ENCODE results near the gene GABRB3.

The GABRB3 gene

DNA sequence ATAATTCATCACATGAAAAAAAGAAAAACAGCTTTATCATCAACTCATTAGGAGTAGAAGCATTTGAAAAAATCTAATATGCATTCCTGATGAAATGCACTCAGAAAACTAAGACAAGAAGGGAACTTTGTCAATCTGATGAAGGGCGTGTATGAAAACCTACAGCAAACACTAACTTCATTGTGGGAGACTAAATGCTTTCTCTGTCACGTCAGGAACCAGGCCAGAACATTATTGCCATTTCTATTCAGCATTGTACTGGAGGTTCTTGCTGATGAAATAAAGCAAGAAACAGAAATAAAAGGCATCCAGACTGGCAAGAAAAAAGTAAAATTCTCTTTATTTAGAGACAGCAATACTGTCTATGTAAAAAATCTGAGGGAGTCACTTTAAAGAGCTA, 235.2 kb downstream of the GABRB3 start:
- no peak for DNase-seq (ENCODE audit: low spot score)
- TF ChIP-seq, protein P1, sequence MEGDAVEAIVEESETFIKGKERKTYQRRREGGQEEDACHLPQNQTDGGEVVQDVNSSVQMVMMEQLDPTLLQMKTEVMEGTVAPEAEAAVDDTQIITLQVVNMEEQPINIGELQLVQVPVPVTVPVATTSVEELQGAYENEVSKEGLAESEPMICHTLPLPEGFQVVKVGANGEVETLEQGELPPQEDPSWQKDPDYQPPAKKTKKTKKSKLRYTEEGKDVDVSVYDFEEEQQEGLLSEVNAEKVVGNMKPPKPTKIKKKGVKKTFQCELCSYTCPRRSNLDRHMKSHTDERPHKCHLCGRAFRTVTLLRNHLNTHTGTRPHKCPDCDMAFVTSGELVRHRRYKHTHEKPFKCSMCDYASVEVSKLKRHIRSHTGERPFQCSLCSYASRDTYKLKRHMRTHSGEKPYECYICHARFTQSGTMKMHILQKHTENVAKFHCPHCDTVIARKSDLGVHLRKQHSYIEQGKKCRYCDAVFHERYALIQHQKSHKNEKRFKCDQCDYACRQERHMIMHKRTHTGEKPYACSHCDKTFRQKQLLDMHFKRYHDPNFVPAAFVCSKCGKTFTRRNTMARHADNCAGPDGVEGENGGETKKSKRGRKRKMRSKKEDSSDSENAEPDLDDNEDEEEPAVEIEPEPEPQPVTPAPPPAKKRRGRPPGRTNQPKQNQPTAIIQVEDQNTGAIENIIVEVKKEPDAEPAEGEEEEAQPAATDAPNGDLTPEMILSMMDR (IDR thresholded peaks at IDR 0.05; ENCODE audit: extremely low read depth, missing control alignments), result no peak

DNA sequence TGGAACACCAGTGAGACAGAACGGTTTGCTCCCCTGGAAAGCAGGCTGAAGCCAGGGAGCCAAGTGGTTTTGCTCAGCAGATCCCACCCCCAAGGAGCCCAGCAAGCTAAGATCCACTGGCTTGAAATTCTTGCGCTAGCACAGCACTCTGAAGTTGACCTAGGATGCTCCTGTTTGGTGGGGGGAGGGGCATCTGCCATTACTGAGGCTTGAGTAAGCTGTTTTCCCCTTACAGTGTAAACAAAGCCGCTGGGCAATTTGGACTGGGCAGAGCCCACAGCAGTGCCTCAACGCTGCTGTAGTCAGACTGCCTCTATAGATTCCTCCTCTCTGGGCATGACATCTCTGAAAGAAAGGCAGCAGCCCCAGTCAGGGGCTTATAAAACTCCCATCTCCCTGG, 241.4 kb downstream of the GABRB3 start:
- no peak for DNase-seq (ENCODE audit: low spot score)
- TF ChIP-seq, protein P1 (IDR thresholded peaks at IDR 0.05; ENCODE audit: extremely low read depth, missing control alignments), result no peak

DNA sequence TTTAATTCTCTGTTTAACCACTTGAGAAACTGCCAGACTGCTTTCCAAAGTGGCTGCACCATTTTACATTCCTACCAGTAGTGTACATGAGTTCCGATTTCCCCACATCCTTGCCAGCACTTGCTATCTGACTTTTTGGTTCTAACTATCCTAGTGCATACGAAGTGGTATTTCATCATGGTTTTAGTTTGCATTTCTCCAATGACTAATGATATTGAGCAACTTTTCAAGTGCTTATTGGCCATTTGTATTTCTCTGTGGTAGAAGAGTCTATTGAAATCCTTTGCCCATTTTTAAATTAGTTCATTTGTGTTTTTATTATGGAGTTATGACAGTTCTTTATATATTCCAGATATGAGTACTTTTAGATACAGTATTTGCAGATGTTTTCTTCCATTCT, 247.8 kb downstream of the GABRB3 start:
- TF ChIP-seq, protein P1 (IDR thresholded peaks at IDR 0.05; ENCODE audit: extremely low read depth, missing control alignments), result no peak
- no peak for DNase-seq (ENCODE audit: low spot score)

DNA sequence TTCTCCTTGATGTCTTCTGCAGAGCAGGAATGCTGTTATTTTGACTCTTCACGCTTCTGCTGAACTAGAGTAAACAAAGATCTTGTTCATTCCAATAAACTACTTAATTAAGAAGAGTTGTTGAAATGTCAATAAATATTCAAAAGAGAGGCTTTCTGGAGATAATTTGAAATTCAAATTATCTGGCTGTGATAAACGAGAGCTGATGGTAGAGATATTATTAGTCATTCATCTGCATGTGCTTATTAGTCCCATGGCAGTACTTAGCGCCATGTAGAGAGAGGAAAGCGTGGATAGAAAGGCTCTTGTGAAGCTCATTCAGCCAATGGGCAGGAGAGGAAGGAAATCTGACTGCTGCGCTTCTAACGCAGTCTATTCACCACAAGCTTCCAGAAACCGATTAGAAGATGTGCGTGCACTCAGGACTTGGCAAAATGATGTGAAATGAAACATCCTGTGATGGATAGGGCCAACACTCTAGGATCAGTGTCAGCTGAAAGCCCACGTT, 251.1 kb downstream of the GABRB3 start:
- TF ChIP-seq, protein P1 (IDR thresholded peaks at IDR 0.05; ENCODE audit: extremely low read depth, missing control alignments), result no peak
- DNase-seq (ENCODE audit: low spot score), result no peak

DNA sequence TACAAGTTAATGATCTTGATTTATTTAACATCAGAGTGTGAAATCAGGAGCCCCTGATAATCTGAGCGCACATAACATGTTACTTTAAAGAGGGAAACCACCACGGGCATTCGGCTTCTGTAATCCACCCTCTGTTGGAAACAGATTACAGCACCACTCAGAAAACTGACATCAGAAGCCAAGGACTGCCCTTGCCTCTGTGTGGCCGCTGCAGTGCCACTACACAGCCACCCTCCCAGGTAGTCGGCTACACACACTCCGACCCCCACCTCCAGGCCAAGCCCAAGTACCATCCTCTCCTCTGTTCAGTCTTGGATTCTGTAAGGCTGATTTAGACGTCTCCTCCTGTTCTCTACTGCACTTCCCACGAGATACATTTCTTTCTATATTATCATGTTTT, 251.7 kb downstream of the GABRB3 start:
- DNase-seq (ENCODE audit: low spot score), result no peak
- TF ChIP-seq, protein P1 (IDR thresholded peaks at IDR 0.05; ENCODE audit: extremely low read depth, missing control alignments), result no peak

DNA sequence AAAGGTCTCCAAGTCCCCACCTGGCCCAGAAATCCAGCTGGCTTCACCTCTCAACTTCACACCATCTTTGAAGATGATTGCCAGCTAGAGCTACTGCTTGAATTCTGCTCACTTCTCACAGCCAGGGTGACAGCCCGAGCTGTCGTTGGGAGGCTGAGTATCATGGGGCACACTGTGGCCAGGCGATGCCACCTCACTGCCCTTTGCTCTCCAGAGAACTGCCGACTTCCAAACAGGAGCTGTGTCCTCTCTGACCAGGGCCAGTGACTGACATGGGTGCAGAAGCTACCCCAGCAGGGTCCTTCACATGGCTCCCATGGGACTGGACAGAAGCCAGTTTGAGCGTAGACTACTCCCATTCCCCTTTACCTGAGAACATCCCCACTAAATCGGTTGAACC, 254.0 kb downstream of the GABRB3 start:
- no peak for DNase-seq (ENCODE audit: low spot score)
- TF ChIP-seq, protein P1 (IDR thresholded peaks at IDR 0.05; ENCODE audit: extremely low read depth, missing control alignments), result no peak

DNA sequence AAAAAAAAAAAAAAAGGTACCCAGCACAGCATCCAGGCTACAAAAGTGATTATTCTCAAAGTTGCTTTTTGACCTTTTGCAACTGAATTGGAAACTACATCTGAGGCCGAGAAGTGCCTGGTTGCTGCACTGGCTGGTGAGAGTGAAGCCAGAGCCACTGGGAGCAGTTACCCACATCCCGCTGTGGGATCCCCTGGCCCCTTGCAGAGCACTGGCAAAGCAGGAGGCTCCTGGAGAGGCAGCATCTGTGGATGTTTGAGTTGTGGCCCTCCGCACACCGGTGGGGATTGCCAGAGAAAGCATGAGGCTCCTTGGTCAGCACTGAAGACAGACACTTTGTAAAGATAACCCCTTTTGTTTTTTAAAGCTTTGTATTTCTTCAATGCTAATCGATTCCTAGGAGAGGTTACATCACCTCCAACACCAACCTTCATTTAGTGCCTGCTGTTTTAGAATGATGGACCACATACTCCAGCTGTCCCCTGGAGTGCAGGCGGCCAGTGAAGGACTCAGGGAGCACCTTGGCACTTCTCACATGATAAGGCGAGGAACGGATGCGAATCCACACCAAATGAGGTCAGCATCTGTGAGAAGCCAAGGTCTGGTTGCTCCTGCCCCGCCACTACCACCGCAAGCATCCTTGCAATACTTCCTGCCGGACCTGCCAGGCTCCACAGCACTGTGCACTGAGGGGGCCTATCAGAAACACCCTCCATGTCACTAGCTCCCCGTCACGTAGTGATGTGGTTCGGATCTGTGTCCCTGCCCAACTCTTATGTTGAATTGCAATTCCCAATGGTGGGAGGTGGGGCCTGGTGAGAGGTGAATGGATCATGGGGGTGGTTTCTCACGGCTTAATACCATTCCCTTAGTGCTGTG, 256.5 kb downstream of the GABRB3 start:
- TF ChIP-seq, protein P1 (IDR thresholded peaks at IDR 0.05; ENCODE audit: extremely low read depth, missing control alignments), result no peak
- no peak for DNase-seq (ENCODE audit: low spot score)
